ENCODE results near the gene PTGS1. TPM values are rescaled to one million over a fixed set of nuclear protein-coding genes. Genes with fewer than 3 reads are reported as not detected.
"Not testable (repeated sequence)": the region's sequence is repeated elsewhere in the genome, so short reads cannot be mapped to it uniquely, and the experiment has no call there.

Gene PTGS1
- polyA plus RNA-seq, 1 experiment = 102 TPM

- no peak overlapping the region for H3K4me3 ChIP-seq (ENCODE audit: low read depth, low read length)
These were observed 31.6 kb downstream of the PTGS1 start for GRCh38 chr9:122402403-122402871.

DNA sequence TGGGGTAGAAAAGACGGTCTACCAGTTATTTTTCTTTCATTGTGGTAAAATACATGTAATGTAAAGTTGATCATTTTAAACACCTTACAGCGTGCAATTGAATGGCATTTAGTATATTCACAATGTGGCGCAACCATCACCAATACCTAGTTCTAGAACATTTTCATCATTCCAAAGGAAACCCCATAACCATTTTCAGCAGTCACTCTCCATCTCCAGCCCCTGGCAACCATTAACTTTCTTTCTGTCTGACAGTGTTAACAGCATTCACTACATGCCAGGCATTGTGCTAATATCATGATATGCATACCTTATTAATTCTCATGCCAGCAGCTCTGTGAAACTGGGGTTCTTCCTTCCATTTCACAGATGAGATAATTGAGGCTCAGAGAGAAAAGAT, 32.0 kb downstream of the PTGS1 start:
- ChIA-PET CTCF (no interaction called here), POLR2A (no interaction called here)
- TF ChIP-seq CTCF (IDR thresholded peaks at IDR 0.05; ENCODE audit: insufficient read depth, low read depth, low read length) = no peak
- DNase-seq (ENCODE audit: low read depth) = no peak
- H3K4me3 ChIP-seq (ENCODE audit: low read depth, low read length) = no peak overlapping the region
- no peaks in the 10 kb centered on the region for H3K27me3 ChIP-seq (ENCODE audit: control insufficient read depth, insufficient read depth, low read length)
- H3K36me3 ChIP-seq (ENCODE audit: control insufficient read depth, insufficient read depth, low read length) = no peaks in the 10 kb centered on the region

More at GRCh38 chr9:122402403-122402871, 31.6 kb downstream of the PTGS1 start:
- DNase-seq (ENCODE audit: low read depth) = peak; percentile 85
- Histone ChIP-seq H3K36me3 (ENCODE audit: control insufficient read depth, insufficient read depth, low read length) (no peaks in the 10 kb centered on the region), H3K27me3 (ENCODE audit: control insufficient read depth, insufficient read depth, low read length) (no peaks in the 10 kb centered on the region)
- CTCF ChIA-PET = no interaction called here
- POLR2A ChIA-PET = no interaction called here
- TF ChIP-seq CTCF (IDR thresholded peaks at IDR 0.05; ENCODE audit: insufficient read depth, low read depth, low read length) = no peak

DNA sequence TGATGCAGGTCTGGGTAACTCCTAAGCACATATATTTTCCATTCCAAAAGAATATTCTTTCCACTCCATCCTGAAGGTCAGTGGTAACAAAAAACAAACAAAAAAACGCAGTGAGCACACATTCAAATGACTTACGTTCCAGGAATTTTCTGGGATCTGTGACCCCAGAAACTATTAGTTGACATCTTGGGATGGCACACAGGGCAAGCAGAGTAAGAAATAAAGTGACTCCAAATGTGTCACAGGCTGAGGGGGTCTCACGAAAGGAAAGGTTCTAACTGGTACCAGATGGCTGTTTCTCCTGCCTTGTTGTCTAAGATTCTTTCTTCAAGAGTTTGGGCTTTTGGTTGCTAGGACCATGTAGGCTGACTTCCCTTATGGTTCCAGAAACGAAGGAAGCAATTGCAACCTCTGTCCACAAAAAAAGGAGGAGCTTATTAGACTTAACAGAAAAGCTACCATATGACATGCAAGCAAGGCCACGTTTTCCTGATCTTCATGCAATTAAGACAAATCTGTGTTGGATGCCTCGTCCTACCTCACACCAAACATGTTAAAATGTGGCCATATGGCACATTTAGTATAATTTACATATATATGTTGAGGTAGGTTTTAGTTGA, 32.7 kb downstream of the PTGS1 start:
- no peak for TF ChIP-seq CTCF (IDR thresholded peaks at IDR 0.05; ENCODE audit: insufficient read depth, low read depth, low read length)
- peak; percentile 69 for DNase-seq (ENCODE audit: low read depth)
- Histone ChIP-seq H3K4me3 (ENCODE audit: low read depth, low read length) (no peak overlapping the region), H3K36me3 (ENCODE audit: control insufficient read depth, insufficient read depth, low read length) (no peaks in the 10 kb centered on the region), H3K27me3 (ENCODE audit: control insufficient read depth, insufficient read depth, low read length) (no peaks in the 10 kb centered on the region)
- POLR2A ChIA-PET = interaction anchor here (0.6 kb wide), 1 partner anchor 9 kb away, joined by 4 read pairs; no protein-coding TSS in a partner anchor
- CTCF ChIA-PET = interaction anchor here (0.8 to 1.6 kb wide), 3 partner anchors 19 to 53 kb away, joined by 3 to 4 read pairs (median 3); no protein-coding TSS in a partner anchor

- H3K36me3 ChIP-seq (ENCODE audit: control insufficient read depth, insufficient read depth, low read length); H3K27me3 ChIP-seq (ENCODE audit: control insufficient read depth, insufficient read depth, low read length); H3K4me3 ChIP-seq (ENCODE audit: low read depth, low read length); POLR2A ChIA-PET; DNase-seq (ENCODE audit: low read depth): not testable (repeated sequence)
- CTCF ChIA-PET = interaction anchor here (0.9 to 1.5 kb wide), 3 partner anchors 11 to 283 kb away, joined by 3 to 4 read pairs (median 4); no protein-coding TSS in a partner anchor
These were observed 34.7 kb downstream of the PTGS1 start for GRCh38 chr9:122405304-122406069.

GRCh38 chr9:122406070-122406890, 35.5 kb downstream of the PTGS1 start:
- CTCF ChIA-PET = no interaction called here
- Histone ChIP-seq H3K4me3 (ENCODE audit: low read depth, low read length) (no peak overlapping the region), H3K27me3 (ENCODE audit: control insufficient read depth, insufficient read depth, low read length) (no peaks in the 10 kb centered on the region), H3K36me3 (ENCODE audit: control insufficient read depth, insufficient read depth, low read length) (no peaks in the 10 kb centered on the region)
- TF ChIP-seq CTCF (IDR thresholded peaks at IDR 0.05; ENCODE audit: insufficient read depth, low read depth, low read length) = no peak
- POLR2A ChIA-PET = no interaction called here
- DNase-seq (ENCODE audit: low read depth) = no peak

- H3K36me3 ChIP-seq (ENCODE audit: control insufficient read depth, insufficient read depth, low read length); H3K4me3 ChIP-seq (ENCODE audit: low read depth, low read length); CTCF ChIA-PET; H3K27me3 ChIP-seq (ENCODE audit: control insufficient read depth, insufficient read depth, low read length); DNase-seq (ENCODE audit: low read depth); POLR2A ChIA-PET: not testable (repeated sequence)
These were observed 43.3 kb downstream of the PTGS1 start for GRCh38 chr9:122414108-122414507.
